Activated naive CD8-positive, alpha-beta T cell treated with anti-CD3 and anti-CD28 coated beads, Interleukin-2, amount 10 ng/mL, durations not matched to agents 7 days and 5 days (primary cell): ENCODE results near the gene H2BK1. TPM values are rescaled to one million over a fixed set of nuclear protein-coding genes. Genes with fewer than 3 reads are reported as not detected.
A peak's percentile ranks its signal among the peaks of the same experiment; 100 is the strongest.

Experiments used
- ATAC-seq: fragments of 150-1000 bp; cut with Tn5 transposase; one replicate; pipeline ENCODE4 v1.10.0; 2021; ENCODE audit warnings: low read depth, moderate library complexity
- POLR2A ChIA-PET: fragments of 350-600 bp; sonication (Branson Sonifier 250); formaldehyde crosslinking; loops from one replicate; lab custom pipeline; 2021; ENCODE audit warnings: antibody characterized with exemption; lab: Charles Lee
- DNase-seq: peaks from one replicate; pipeline ENCODE4 v3.0.0; 2021
- H3K27ac Mint-ChIP-seq: one replicate; pipeline ENCODE4 v1.8.0; 2022; ENCODE audit warnings: mild to moderate bottlenecking, mixed read lengths
- H3K27me3 Mint-ChIP-seq: one replicate; pipeline ENCODE4 v1.8.0; 2022; ENCODE audit warnings: mild to moderate bottlenecking, moderate library complexity, mixed read lengths
- H3K36me3 Mint-ChIP-seq: one replicate; pipeline ENCODE4 v1.8.0; 2021; ENCODE audit warnings: mild to moderate bottlenecking, mixed read lengths
- H3K4me1 Mint-ChIP-seq: one replicate; pipeline ENCODE4 v1.8.0; 2021; ENCODE audit warnings: mixed read lengths
- H3K4me3 Mint-ChIP-seq: one replicate; pipeline ENCODE4 v1.8.0; 2022; ENCODE audit warnings: mild to moderate bottlenecking, moderate library complexity, mixed read lengths
- H3K9me3 Mint-ChIP-seq: one replicate; pipeline ENCODE4 v1.8.0; 2021; ENCODE audit warnings: mixed read lengths
- total RNA-seq, 2 experiments: library from RNA; stranded (reverse); gene quantifications; one replicate each; pipeline ENCODE4 v1.2.3, GENCODE V29; 2021

H2BK1 gene
- total RNA-seq, result 1 to 10 TPM; 1.6 to 2.2 TPM

DNA sequence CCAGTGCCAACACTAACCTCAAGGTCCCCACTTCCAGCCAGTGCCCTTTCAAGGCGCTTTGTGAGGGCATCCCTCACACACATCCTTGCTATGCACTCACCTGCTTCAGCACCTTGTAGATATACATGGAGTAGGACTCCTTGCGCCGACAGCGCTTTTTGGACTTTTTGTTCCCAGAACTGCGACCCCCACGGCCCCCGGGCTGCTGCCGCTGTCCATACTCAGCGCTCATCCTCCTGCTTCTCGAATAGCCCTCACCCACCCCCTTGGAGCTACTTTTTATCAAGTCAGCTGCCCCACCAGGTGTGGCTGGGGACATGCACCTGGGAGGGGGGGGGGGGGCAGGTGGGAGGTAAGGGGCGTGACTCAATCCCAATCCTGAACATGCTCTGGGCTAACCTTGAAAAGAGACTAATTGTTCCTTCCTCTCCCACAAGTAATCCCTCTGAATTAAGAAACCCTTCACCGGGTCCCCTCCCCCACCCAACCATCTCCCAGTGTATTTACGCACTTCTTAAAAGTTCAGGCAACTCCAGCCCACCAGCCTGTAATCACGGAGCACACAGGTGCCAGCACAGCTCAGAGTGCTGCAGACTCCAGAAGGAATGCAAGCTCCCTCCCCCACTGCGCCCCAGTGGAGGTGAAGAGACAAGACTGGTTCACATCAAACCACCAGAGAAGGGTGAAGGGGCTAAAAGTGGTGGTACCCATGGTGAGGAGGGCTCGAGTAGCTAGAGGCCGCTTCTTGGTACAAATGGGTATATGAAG, at the start of gene H2BK1:
H2BK1 (minus strand) TSS at position 402 of the 768 bp plus-strand sequence; CDS start at position 232, 170 bp downstream.
- Mint-ChIP-seq H3K27me3 (peaks cover 10% of the 10 kb centered on the region), H3K9me3 (no peaks in the 10 kb centered on the region), H3K36me3 (peaks cover 13% of the 10 kb centered on the region), H3K4me1 (peaks cover 19% of the 10 kb centered on the region), H3K27ac (no peak within 1 kb of the TSS), H3K4me3 (no peak within 1 kb of the TSS)
- no peak for ATAC-seq
- DNase-seq, result no peak
- POLR2A ChIA-PET, result no interaction called here

DNA sequence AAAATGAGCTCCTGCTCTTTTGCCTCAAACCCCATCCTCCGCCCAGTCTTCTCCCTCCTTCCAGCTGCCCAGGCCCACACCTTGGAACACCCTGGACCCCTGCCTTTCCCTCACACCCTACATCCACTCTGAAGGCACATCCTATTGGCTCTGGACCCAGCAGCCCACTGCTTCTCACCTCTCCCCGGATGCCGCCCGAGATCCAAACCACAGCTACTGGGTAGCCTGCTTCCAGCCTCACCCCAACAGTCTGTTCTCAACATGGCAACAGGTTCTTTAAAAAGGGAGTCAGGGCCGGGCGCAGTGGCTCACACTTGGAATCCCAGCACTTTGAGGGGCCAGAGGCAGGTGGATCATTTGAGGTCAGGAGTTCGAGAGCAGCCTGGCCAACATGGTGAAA, 47.7 kb upstream of the H2BK1 start:
- Mint-ChIP-seq H3K4me1 (no peaks in the 10 kb centered on the region), H3K4me3 (no peak overlapping the region), H3K9me3 (no peaks in the 10 kb centered on the region), H3K27ac (no peak overlapping the region), H3K36me3 (no peaks in the 10 kb centered on the region), H3K27me3 (peaks cover 18% of the 10 kb centered on the region)
- POLR2A ChIA-PET, result no interaction called here
- ATAC-seq (no peak), DNase-seq (no peak)

- no peak for DNase-seq
- Mint-ChIP-seq H3K27me3 (peaks cover 26% of the 10 kb centered on the region), H3K27ac (no peak overlapping the region), H3K4me1 (no peaks in the 10 kb centered on the region), H3K4me3 (no peak overlapping the region), H3K36me3 (no peaks in the 10 kb centered on the region), H3K9me3 (no peaks in the 10 kb centered on the region)
- POLR2A ChIA-PET, result no interaction called here
- no peak for ATAC-seq
Measured at GRCh38 chr7:151256410-151257045, 46.2 kb upstream of the H2BK1 start.

- POLR2A ChIA-PET, result interaction anchor here (0.7 kb wide), 1 partner anchor 60 kb away, joined by 3 read pairs; no protein-coding TSS in a partner anchor
- DNase-seq, result no peak
- no peak overlapping the region for H3K4me3 Mint-ChIP-seq
- ATAC-seq, result no peak
- H3K27ac Mint-ChIP-seq, result no peak overlapping the region
- peaks cover 2% of the 10 kb centered on the region for H3K4me1 Mint-ChIP-seq
- no peaks in the 10 kb centered on the region for H3K36me3 Mint-ChIP-seq
- peaks cover 35% of the 10 kb centered on the region for H3K27me3 Mint-ChIP-seq
- no peaks in the 10 kb centered on the region for H3K9me3 Mint-ChIP-seq
Measured at GRCh38 chr7:151255390-151255789, 45.1 kb upstream of the H2BK1 start.

GRCh38 chr7:151254851-151255250, 44.6 kb upstream of the H2BK1 start:
- H3K4me3 Mint-ChIP-seq, result no peak overlapping the region
- H3K4me1 Mint-ChIP-seq, result peaks cover 2% of the 10 kb centered on the region
- H3K27me3 Mint-ChIP-seq, result peaks cover 41% of the 10 kb centered on the region
- no peaks in the 10 kb centered on the region for H3K9me3 Mint-ChIP-seq
- no peak for DNase-seq
- ATAC-seq, result no peak
- H3K36me3 Mint-ChIP-seq, result no peaks in the 10 kb centered on the region
- H3K27ac Mint-ChIP-seq, result no peak overlapping the region
- POLR2A ChIA-PET, result no interaction called here

DNA sequence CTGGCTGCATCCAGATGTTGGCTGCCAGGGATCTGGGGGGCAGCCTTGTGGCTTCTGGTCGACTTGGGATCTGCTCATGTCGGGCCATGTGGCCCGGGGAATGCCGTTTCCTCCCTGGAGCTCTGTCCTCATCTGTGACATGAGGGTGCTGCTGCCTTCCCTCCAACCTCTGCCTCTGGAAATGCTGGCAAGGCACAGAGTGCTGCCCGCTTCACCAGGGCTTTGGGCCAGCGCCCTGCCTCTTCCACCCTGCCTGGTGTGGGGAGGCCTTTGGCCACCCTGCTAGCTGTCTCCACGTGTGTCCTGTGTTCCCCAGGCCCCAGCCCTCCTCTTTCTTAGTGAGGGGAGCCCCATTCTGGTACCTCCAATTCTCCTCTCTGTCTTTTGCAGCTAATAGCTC, 44.0 kb upstream of the H2BK1 start:
- H3K9me3 Mint-ChIP-seq, result no peaks in the 10 kb centered on the region
- no peak for ATAC-seq
- peaks cover 45% of the 10 kb centered on the region for H3K27me3 Mint-ChIP-seq
- H3K4me3 Mint-ChIP-seq, result no peak overlapping the region
- no peak overlapping the region for H3K27ac Mint-ChIP-seq
- POLR2A ChIA-PET, result no interaction called here
- peaks cover 3% of the 10 kb centered on the region for H3K4me1 Mint-ChIP-seq
- no peak for DNase-seq
- H3K36me3 Mint-ChIP-seq, result no peaks in the 10 kb centered on the region

- ATAC-seq (no peak), DNase-seq (no peak)
- H3K9me3 Mint-ChIP-seq, result no peaks in the 10 kb centered on the region
- peaks cover 51% of the 10 kb centered on the region for H3K27me3 Mint-ChIP-seq
- peaks cover 7% of the 10 kb centered on the region for H3K4me1 Mint-ChIP-seq
- H3K27ac Mint-ChIP-seq, result no peak overlapping the region
- POLR2A ChIA-PET, result no interaction called here
- H3K36me3 Mint-ChIP-seq, result no peaks in the 10 kb centered on the region
- no peak overlapping the region for H3K4me3 Mint-ChIP-seq
Measured at GRCh38 chr7:151252961-151253711, 42.8 kb upstream of the H2BK1 start.

DNA sequence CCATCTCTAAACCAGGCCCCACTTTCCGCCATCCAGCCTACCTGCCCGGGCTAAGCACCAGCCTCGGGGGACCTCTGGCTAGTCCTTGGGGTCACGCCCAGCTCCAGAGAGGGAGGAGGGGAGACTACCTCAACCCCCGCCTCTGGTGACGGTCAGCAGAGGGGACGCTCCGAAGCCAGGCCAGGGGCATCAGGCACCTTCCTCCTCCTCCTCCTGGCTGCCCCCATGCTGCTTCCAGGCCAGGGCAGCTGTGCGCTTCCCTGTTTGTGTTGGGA, 42.2 kb upstream of the H2BK1 start:
- H3K4me1 Mint-ChIP-seq, result peaks cover 9% of the 10 kb centered on the region
- POLR2A ChIA-PET, result no interaction called here
- H3K36me3 Mint-ChIP-seq, result no peaks in the 10 kb centered on the region
- ATAC-seq, result no peak
- H3K9me3 Mint-ChIP-seq, result no peaks in the 10 kb centered on the region
- H3K4me3 Mint-ChIP-seq, result no peak overlapping the region
- H3K27ac Mint-ChIP-seq, result no peak overlapping the region
- no peak for DNase-seq
- peaks cover 53% of the 10 kb centered on the region for H3K27me3 Mint-ChIP-seq

GRCh38 chr7:151251689-151252560, 41.6 kb upstream of the H2BK1 start:
- POLR2A ChIA-PET, result no interaction called here
- H3K36me3 Mint-ChIP-seq, result no peaks in the 10 kb centered on the region

GRCh38 chr7:151251328-151251688, 41.0 kb upstream of the H2BK1 start:
- peak overlapping the region; percentile 22 for H3K4me3 Mint-ChIP-seq
- POLR2A ChIA-PET, result no interaction called here

More at GRCh38 chr7:151251689-151252560, 41.6 kb upstream of the H2BK1 start:
- Mint-ChIP-seq H3K4me1 (peaks cover 9% of the 10 kb centered on the region), H3K9me3 (no peaks in the 10 kb centered on the region), H3K4me3 (peak overlapping the region; percentile 25), H3K27ac (no peak overlapping the region), H3K27me3 (peaks cover 58% of the 10 kb centered on the region)
- peak; percentile 25 for ATAC-seq
- DNase-seq, result no peak

DNA sequence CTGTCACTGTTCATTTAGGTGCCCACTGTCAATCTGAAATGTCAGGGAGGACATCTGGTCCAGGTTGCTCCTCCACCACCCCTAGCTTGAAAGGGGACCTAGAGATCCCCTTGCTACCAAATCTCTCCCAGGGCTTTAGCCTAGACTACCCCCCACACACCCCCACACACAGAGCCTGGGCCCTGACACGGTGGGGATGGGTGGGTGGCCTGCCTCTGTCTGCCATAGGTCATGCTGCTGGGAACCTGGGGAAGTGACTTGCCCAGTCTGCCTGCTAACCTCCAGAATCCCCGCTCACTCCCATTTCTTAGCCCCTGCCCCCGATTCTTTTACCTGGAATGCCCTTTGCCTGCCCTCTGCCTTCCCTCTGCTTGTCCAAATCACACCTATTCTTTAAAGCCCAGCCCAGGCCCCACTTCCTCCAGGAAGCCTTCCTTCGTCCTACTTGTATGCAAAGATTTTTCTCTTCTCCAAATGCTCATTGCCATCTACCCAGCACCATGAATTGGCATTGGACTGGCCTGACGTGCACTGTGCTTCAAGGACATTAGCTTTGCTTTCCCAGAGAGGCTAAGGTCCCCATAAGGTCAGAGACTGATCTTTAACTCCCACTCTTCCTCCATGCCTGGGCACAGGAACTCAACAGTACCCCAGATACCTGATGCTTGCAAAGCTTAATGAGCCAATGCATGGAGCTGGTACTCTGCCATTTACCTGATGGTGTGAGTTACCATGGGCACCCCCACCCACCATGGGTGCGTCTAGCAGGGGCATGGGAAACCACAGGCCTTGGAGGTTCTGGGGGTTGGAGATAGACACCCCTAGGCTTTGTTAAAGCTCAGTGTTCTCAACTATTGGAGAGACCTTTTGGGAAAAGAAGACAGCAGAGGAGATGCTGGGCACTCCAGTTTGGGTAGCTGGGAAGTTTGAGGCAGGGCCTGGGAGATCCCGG, 40.2 kb upstream of the H2BK1 start:
- ATAC-seq (no peak), DNase-seq (no peak)
- POLR2A ChIA-PET, result interaction anchor here (0.6 kb wide), 1 partner anchor 27 kb away, joined by 3 read pairs; no protein-coding TSS in a partner anchor
- H3K36me3 Mint-ChIP-seq, result no peaks in the 10 kb centered on the region
- H3K27ac Mint-ChIP-seq, result no peak overlapping the region
- H3K4me1 Mint-ChIP-seq, result peaks cover 10% of the 10 kb centered on the region
- H3K27me3 Mint-ChIP-seq, result peaks cover 62% of the 10 kb centered on the region
- H3K4me3 Mint-ChIP-seq, result peak overlapping the region; percentile 22
- no peaks in the 10 kb centered on the region for H3K9me3 Mint-ChIP-seq

More at GRCh38 chr7:151251328-151251688, 41.0 kb upstream of the H2BK1 start:
- no peaks in the 10 kb centered on the region for H3K9me3 Mint-ChIP-seq
- no peaks in the 10 kb centered on the region for H3K36me3 Mint-ChIP-seq
- ATAC-seq (peak; percentile 2), DNase-seq (no peak)
- H3K4me1 Mint-ChIP-seq, result peaks cover 9% of the 10 kb centered on the region
- H3K27me3 Mint-ChIP-seq, result peaks cover 59% of the 10 kb centered on the region
- H3K27ac Mint-ChIP-seq, result no peak overlapping the region

DNA sequence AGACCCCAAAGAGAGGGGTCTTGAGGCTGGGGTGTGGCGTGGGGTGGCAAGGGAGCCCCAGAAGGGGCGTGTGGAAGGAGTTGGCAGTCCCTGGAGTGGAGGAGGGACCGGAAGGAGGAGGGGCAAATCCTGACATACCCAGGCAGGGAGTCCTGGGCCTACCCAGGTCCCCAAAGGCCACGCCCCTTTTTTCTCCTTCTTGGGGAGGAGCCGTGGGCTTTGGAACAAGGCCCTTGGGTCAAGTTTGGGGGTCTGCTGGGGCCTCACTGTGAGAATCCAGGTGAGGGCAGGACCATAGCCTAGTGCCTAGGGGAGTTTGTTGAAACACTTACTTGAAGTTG, 39.4 kb upstream of the H2BK1 start:
- H3K36me3 Mint-ChIP-seq, result no peaks in the 10 kb centered on the region
- no peak overlapping the region for H3K27ac Mint-ChIP-seq
- peak overlapping the region; percentile 8 for H3K4me3 Mint-ChIP-seq
- no peak for DNase-seq
- ATAC-seq, result no peak
- POLR2A ChIA-PET, result interaction anchor here (0.6 kb wide), 1 partner anchor 28 kb away, joined by 3 read pairs; no protein-coding TSS in a partner anchor
- H3K9me3 Mint-ChIP-seq, result no peaks in the 10 kb centered on the region
- H3K27me3 Mint-ChIP-seq, result peaks cover 65% of the 10 kb centered on the region
- H3K4me1 Mint-ChIP-seq, result peaks cover 13% of the 10 kb centered on the region
